Activated CD4-positive, alpha-beta memory T cell treated with anti-CD3 and anti-CD28 coated beads, Interleukin-2, amount 10 ng/mL, durations not matched to agents 7 days and 5 days (primary cell): ENCODE measurements around the gene ETV4. TPM values are rescaled to one million over a fixed set of nuclear protein-coding genes. Genes with fewer than 3 reads are reported as not detected.
"Not testable (repeated sequence)": the region's sequence is repeated elsewhere in the genome, so short reads cannot be mapped to it uniquely, and the experiment has no call there.

ENCODE experiments used
- CTCF ChIA-PET: fragments of 350-600 bp; sonication (Branson Sonifier 250); formaldehyde crosslinking; loops from one replicate; lab custom pipeline; 2021; ENCODE audit warnings: antibody characterized with exemption, inconsistent platforms; lab: Charles Lee
- POLR2A ChIA-PET: fragments of 350-600 bp; sonication (Branson Sonifier 250); formaldehyde crosslinking; loops from one replicate; lab custom pipeline; 2021; ENCODE audit warnings: antibody characterized with exemption; lab: Charles Lee
- DNase-seq: peaks from one replicate; pipeline ENCODE4 v3.0.0-alpha.2; 2020
- H3K27ac Mint-ChIP-seq: one replicate; pipeline ENCODE4 v1.8.0; 2021; ENCODE audit warnings: mild to moderate bottlenecking, mixed read lengths
- H3K27me3 Mint-ChIP-seq: one replicate; pipeline ENCODE4 v1.8.0; 2021; ENCODE audit warnings: mixed read lengths
- H3K36me3 Mint-ChIP-seq: one replicate; pipeline ENCODE4 v1.8.0; 2021; ENCODE audit warnings: low read depth, mixed read lengths
- H3K4me1 Mint-ChIP-seq: one replicate; pipeline ENCODE4 v1.8.0; 2021; ENCODE audit warnings: mixed read lengths
- H3K4me3 Mint-ChIP-seq: one replicate; pipeline ENCODE4 v1.8.0; 2021; ENCODE audit warnings: mild to moderate bottlenecking, mixed read lengths
- H3K9me3 Mint-ChIP-seq: one replicate; pipeline ENCODE4 v1.8.0; 2021; ENCODE audit warnings: mixed read lengths
- total RNA-seq, 2 experiments: library from RNA; stranded (reverse); gene quantifications; one replicate each; pipeline ENCODE4 v1.2.3, GENCODE V29; 2021

The ETV4 gene
- total RNA-seq, 2 experiments from 2014 or later: 3.6 to 4.0 TPM

DNA sequence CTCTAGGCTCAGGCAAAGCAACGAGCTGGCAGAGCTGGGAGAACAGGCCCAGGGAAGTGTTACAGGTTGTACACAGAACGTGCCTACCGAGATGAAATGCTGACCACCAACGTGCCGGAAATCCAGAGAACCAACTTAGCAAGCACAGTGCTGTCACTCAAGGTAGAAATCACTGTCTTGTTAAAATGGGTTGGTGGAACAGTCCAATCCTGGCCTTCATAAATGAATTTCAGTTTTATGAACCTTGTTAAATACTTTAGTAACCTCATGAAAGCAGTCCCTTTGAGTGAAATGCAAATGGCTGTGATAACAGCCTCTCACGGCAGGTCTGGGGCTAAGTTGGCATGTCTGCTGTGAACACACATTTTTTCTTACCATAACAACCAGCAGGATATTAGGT lies 29.0 kb downstream of the ETV4 start:
- Mint-ChIP-seq H3K4me3 (no peak overlapping the region), H3K27ac (no peak overlapping the region), H3K9me3 (no peaks in the 10 kb centered on the region), H3K27me3 (no peaks in the 10 kb centered on the region), H3K4me1 (peaks cover 20% of the 10 kb centered on the region), H3K36me3 (peaks cover 69% of the 10 kb centered on the region)
- DNase-seq: no peak
- POLR2A ChIA-PET: interaction anchor here (0.8 kb wide), 1 partner anchor 9 kb away, joined by 3 read pairs; no protein-coding TSS in a partner anchor
- CTCF ChIA-PET: interaction anchor here (1.4 kb wide), 1 partner anchor 59 kb away, joined by 4 read pairs; no protein-coding TSS in a partner anchor

DNA sequence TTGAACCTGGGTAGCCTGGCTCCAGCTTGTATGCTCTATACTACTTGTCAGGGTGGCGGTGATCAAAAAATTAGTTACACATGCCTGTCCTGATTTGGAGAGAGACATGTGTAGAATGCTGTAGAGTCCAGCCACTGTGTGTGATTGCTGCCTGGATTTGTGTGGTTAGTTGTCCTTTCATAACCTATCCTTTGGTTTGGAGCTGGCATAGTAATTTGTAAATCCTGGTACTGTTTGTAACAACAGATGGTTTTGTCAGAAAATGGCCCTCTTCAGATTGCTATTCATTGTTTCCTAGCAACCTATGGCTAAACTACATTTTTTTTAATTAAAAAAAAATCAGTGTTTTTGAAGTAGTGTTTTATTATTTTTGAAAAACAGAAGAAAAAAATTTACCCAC lies 30.5 kb downstream of the ETV4 start:
- POLR2A ChIA-PET: interaction anchor here (1.1 to 1.3 kb wide), 2 partner anchors 8 to 15 kb away, joined by 3 read pairs; no protein-coding TSS in a partner anchor
- Mint-ChIP-seq H3K27ac (no peak overlapping the region), H3K4me3 (no peak overlapping the region), H3K4me1 (peaks cover 20% of the 10 kb centered on the region), H3K27me3 (no peaks in the 10 kb centered on the region), H3K36me3 (peaks cover 61% of the 10 kb centered on the region), H3K9me3 (no peaks in the 10 kb centered on the region)
- CTCF ChIA-PET: interaction anchor here (1.8 kb wide), 1 partner anchor 32 kb away, joined by 5 read pairs; the partner anchor contains the start of gene DHX8
- no peak for DNase-seq

DNA sequence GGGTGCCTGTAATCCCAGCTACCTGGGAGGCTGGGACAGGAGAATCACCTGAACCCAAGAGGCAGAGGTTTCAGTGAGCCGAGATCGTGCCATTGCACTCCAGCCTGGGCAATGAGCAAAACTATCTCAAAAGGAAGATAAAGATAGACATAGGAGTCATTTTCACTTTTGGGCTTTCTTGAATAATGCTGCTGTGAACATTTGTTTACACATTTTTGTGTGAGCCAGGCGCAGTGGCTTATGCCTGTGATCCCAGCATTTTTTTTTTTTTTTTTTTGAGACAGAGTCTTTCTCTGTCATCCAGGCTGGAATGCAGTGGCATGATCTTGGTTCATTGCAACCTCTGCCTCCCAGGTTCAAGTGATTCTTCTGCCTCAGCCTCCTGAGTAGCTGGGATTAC lies 34.9 kb downstream of the ETV4 start:
- H3K9me3 Mint-ChIP-seq, H3K27ac Mint-ChIP-seq, POLR2A ChIA-PET, H3K4me3 Mint-ChIP-seq, H3K27me3 Mint-ChIP-seq, DNase-seq, H3K4me1 Mint-ChIP-seq: not testable (repeated sequence)
- CTCF ChIA-PET: interaction anchor here (1.1 kb wide), 1 partner anchor 27 kb away, joined by 3 read pairs; the partner anchor contains the start of gene DHX8
- H3K36me3 Mint-ChIP-seq: peaks cover 53% of the 10 kb centered on the region

DNA sequence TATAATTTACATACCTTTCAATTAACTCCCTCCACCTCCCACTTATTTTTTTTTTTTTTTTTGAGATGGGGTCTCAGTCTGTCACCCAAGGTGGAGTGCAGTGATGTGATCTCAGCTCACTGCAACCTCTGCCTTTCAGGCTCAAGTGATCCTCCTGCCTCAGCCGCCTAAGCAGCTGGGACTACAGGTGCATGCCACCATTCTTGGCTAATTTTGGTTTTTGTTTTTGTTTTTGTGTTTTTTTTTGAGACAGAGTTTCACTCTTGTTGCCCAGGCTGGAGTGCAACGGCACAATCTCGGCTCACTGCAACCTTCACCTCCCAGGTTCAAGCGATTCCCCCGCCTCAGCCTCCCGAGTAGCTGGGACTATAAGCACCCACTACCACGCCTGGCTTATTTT lies 36.7 kb downstream of the ETV4 start:
- H3K27me3 Mint-ChIP-seq, H3K27ac Mint-ChIP-seq, POLR2A ChIA-PET, CTCF ChIA-PET, DNase-seq, H3K4me3 Mint-ChIP-seq, H3K9me3 Mint-ChIP-seq, H3K4me1 Mint-ChIP-seq: not testable (repeated sequence)
- peaks cover 53% of the 10 kb centered on the region for H3K36me3 Mint-ChIP-seq

- Mint-ChIP-seq H3K4me3 (no peak overlapping the region), H3K9me3 (no peaks in the 10 kb centered on the region), H3K4me1 (peaks cover 5% of the 10 kb centered on the region), H3K36me3 (peaks cover 41% of the 10 kb centered on the region), H3K27me3 (no peaks in the 10 kb centered on the region), H3K27ac (no peak overlapping the region)
- ChIA-PET CTCF (no interaction called here), POLR2A (interaction anchor here (0.9 kb wide), 1 partner anchor 129 kb away, joined by 3 read pairs; no protein-coding TSS in a partner anchor)
- no peak for DNase-seq
Observed at GRCh38 chr17:43490621-43491020, 55.5 kb downstream of the ETV4 start.

DNA sequence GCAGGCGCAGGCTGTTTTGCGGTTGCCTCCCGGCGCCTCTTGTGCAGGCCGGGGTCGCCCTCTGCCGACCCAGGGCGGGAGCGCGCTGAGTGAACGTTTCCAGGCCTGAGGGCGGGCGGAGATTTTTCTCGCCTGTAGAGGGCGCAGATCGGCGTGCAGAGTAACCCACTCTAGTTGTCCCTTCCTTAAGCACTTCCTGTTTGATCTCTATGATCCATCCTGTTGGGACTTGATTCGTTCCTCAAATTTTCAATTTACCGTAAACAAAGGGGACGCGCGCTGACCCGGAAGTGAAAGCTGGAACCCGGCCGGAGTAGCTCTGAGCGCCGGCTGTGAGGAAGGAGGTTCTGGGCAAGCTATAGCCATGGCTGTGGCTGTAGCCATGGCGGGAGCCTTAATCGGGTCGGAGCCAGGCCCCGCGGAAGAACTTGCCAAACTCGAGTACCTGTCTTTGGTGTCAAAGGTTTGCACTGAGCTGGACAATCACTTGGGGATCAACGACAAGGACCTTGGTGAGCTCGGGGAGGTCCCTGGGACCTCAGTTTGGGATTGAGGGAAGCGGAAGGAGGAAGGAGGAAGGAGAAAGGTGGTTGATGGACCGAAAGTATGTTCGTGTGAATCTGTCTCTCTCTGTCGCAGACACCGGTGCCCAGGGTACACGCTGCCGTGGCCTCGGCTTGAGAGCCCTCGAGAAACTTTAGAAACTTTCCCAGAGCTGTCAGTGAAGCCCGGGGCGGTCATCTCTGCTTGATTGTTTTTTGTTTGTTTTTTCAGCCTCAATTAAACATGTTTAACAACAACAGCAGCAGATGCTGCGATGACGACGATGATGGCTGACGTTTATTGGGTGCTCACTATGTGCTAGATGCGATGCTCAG lies 62.2 kb downstream of the ETV4 start, which contains the start of gene DHX8:
Gene DHX8 (plus strand): TSS at position 302 of the 878 bp plus-strand sequence. CDS start 63 bp downstream, at position 365.
- Mint-ChIP-seq H3K36me3 (peaks cover 4% of the 10 kb centered on the region), H3K4me1 (peaks cover 26% of the 10 kb centered on the region), H3K9me3 (no peaks in the 10 kb centered on the region), H3K27ac (peak within 1 kb of the TSS; percentile 98), H3K4me3 (peak within 1 kb of the TSS; percentile 100), H3K27me3 (no peaks in the 10 kb centered on the region)
- ChIA-PET CTCF (interaction anchor here (0.6 to 7.4 kb wide), 45 partner anchors 10 to 659 kb away, joined by 3 to 239 read pairs (median 5); partner anchors contain the start of genes ARL4D, CFAP97D1, ETV4 and RPL27), POLR2A (interaction anchor here (0.6 to 7.9 kb wide), 22 partner anchors 10 to 531 kb away, joined by 3 to 154 read pairs (median 4); partner anchors contain the start of genes ARL4D, RPL27 and TMEM101)
- peak; percentile 99 for DNase-seq

- ChIA-PET POLR2A (interaction anchor here (1.2 to 7.9 kb wide), 8 partner anchors 13 to 166 kb away, joined by 3 to 154 read pairs (median 46); partner anchors contain the start of gene ARL4D), CTCF (interaction anchor here (1.5 to 7.4 kb wide), 7 partner anchors 64 to 271 kb away, joined by 6 to 239 read pairs (median 12); partner anchors contain the start of genes ARL4D, ETV4 and TMEM106A)
- Mint-ChIP-seq H3K4me1 (peaks cover 24% of the 10 kb centered on the region), H3K27ac (no peak overlapping the region), H3K4me3 (no peak overlapping the region), H3K9me3 (no peaks in the 10 kb centered on the region), H3K27me3 (no peaks in the 10 kb centered on the region), H3K36me3 (peaks cover 4% of the 10 kb centered on the region)
- DNase-seq: no peak
Observed at GRCh38 chr17:43482103-43483012, 63.8 kb downstream of the ETV4 start.

DNA sequence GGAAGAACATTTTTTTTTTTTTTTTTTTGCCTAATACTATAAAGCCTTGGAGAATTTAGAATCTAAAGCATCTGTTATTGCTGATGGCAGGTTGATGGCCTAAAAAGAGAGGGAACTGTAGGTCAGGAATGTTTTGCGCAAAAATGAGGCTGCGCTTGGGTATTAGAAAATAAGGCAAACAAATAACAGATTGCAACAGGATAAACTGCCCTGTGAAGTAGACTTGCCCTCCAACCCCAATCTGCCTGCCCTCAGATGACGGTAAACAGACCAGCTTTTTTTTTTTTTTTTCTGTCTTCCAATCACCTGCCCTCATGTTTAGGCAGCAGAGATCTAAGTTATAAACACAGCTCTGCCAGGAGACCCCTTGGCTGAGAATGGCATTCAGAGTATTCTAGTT lies 66.2 kb downstream of the ETV4 start:
- Mint-ChIP-seq H3K9me3 (no peaks in the 10 kb centered on the region), H3K27ac (no peak overlapping the region), H3K27me3 (no peaks in the 10 kb centered on the region), H3K4me3 (no peak overlapping the region), H3K36me3 (peaks cover 4% of the 10 kb centered on the region), H3K4me1 (peaks cover 15% of the 10 kb centered on the region)
- CTCF ChIA-PET: interaction anchor here (7.4 kb wide), 1 partner anchor 84 kb away, joined by 239 read pairs; the partner anchor contains the start of gene ARL4D
- no peak for DNase-seq
- POLR2A ChIA-PET: interaction anchor here (7.9 kb wide), 1 partner anchor 112 kb away, joined by 154 read pairs; no protein-coding TSS in a partner anchor

Other genes starting within 250 kb of the ETV4 start
- gene ARL4D, start 147.3 kb downstream of the ETV4 start, total RNA-seq: 1 to 10 TPM; 5.5 to 6.4 TPM
- gene DHX8, start 62.4 kb downstream of the ETV4 start, total RNA-seq: 10 to 100 TPM; 59.8 to 61.3 TPM
- gene MEOX1, start 115.6 kb upstream of the ETV4 start, total RNA-seq: 1 to 10 TPM; 4.2 to 4.7 TPM
- not detected for gene SOST, start 212.5 kb upstream of the ETV4 start, total RNA-seq
- 1 to 10 TPM; 8.3 to 8.6 TPM for gene DUSP3, start 232.6 kb upstream of the ETV4 start, total RNA-seq
- gene CFAP97D1, start 234.1 kb upstream of the ETV4 start, total RNA-seq: not detected